Activated T-cell treated with anti-CD3 and anti-CD28 coated beads for 1 hour (primary cell): ENCODE measurements around the gene MUC22.
"Not testable (repeated sequence)": the region's sequence is repeated elsewhere in the genome, so short reads cannot be mapped to it uniquely, and the experiment has no call there.

Experiments used
- DNase-seq: peaks from one replicate; pipeline ENCODE4 v3.0.0-alpha.2; 2020; ENCODE audit warnings: low read depth

The MUC22 gene

GRCh38 chr6:31038559-31038958 is 28.3 kb downstream of the MUC22 start:
- no peak for DNase-seq

GRCh38 chr6:31040801-31041200 is 30.5 kb downstream of the MUC22 start:
- DNase-seq: no peak

GRCh38 chr6:31041372-31041974 is 31.2 kb downstream of the MUC22 start:
- no peak for DNase-seq

- peak; percentile 23 for DNase-seq
Observed at GRCh38 chr6:31042806-31043205, 32.5 kb downstream of the MUC22 start.

GRCh38 chr6:31048099-31048498 is 37.8 kb downstream of the MUC22 start:
- no peak for DNase-seq

- no peak for DNase-seq
Observed at GRCh38 chr6:31049518-31049917, 39.2 kb downstream of the MUC22 start.

GRCh38 chr6:31053187-31053586 is 42.9 kb downstream of the MUC22 start:
- DNase-seq: not testable (repeated sequence)

GRCh38 chr6:31053873-31054272 is 43.6 kb downstream of the MUC22 start:
- DNase-seq: no peak

- no peak for DNase-seq
Observed at GRCh38 chr6:31055441-31055840, 45.2 kb downstream of the MUC22 start.

- DNase-seq: no peak
Observed at GRCh38 chr6:31057426-31058003, 47.2 kb downstream of the MUC22 start.

- no peak for DNase-seq
Observed at GRCh38 chr6:31058128-31058894, 48.0 kb downstream of the MUC22 start.

- DNase-seq: no peak
Observed at GRCh38 chr6:31060145-31060544, 49.9 kb downstream of the MUC22 start.

- no peak for DNase-seq
Observed at GRCh38 chr6:31063906-31064435, 53.7 kb downstream of the MUC22 start.

GRCh38 chr6:31065556-31065955 is 55.3 kb downstream of the MUC22 start:
- no peak for DNase-seq

- DNase-seq: not testable (repeated sequence)
Observed at GRCh38 chr6:31067028-31067427, 56.8 kb downstream of the MUC22 start.

- not testable (repeated sequence) for DNase-seq
Observed at GRCh38 chr6:31067891-31068668, 57.8 kb downstream of the MUC22 start.

- DNase-seq: peak; percentile 54
Observed at GRCh38 chr6:31068669-31069340, 58.5 kb downstream of the MUC22 start.

GRCh38 chr6:31070711-31071197 is 60.5 kb downstream of the MUC22 start:
- DNase-seq: no peak

GRCh38 chr6:31074401-31074800 is 64.1 kb downstream of the MUC22 start:
- DNase-seq: no peak

GRCh38 chr6:31075528-31075927 is 65.3 kb downstream of the MUC22 start:
- no peak for DNase-seq

GRCh38 chr6:31076611-31077010 is 66.3 kb downstream of the MUC22 start:
- DNase-seq: no peak
